Adipose tissue (tissue), 3 donors: ENCODE data around the gene CLDN15. TPM values are rescaled to one million over a fixed set of nuclear protein-coding genes. Genes with fewer than 3 reads are reported as not detected.
"Not testable (repeated sequence)": the region's sequence is repeated elsewhere in the genome, so short reads cannot be mapped to it uniquely, and the experiment has no call there.

Experiments
- H3K27ac ChIP-seq: one replicate; pipeline ENCODE4 v1.5.1; 2013; ENCODE audit warnings: low read depth, low read length
- WGBS, 3 donors: extraction: QIAGEN DNeasy Blood & Tissue Kit; methylation state at CpG; one replicate each; pipeline ENCODE4 v1.1.7; 2013; 5-methylcytosine and 5-hydroxymethylcytosine counted together
- polyA plus RNA-seq, 3 donors: library from polyadenylated mRNA; stranded (reverse); fragments of 200-250 nt; gene quantifications; one replicate each; pipeline ENCODE4 v1.2.3, GENCODE V29; 2013
- donor health status: healthy with polysubstance abuse.
- donor health status: Bipolar disorder and iron deficiency.
- donor health status: healthy.

The CLDN15 gene
- polyA plus RNA-seq, 3 donors = 6.1 to 29.1 (median 22.9) TPM

DNA sequence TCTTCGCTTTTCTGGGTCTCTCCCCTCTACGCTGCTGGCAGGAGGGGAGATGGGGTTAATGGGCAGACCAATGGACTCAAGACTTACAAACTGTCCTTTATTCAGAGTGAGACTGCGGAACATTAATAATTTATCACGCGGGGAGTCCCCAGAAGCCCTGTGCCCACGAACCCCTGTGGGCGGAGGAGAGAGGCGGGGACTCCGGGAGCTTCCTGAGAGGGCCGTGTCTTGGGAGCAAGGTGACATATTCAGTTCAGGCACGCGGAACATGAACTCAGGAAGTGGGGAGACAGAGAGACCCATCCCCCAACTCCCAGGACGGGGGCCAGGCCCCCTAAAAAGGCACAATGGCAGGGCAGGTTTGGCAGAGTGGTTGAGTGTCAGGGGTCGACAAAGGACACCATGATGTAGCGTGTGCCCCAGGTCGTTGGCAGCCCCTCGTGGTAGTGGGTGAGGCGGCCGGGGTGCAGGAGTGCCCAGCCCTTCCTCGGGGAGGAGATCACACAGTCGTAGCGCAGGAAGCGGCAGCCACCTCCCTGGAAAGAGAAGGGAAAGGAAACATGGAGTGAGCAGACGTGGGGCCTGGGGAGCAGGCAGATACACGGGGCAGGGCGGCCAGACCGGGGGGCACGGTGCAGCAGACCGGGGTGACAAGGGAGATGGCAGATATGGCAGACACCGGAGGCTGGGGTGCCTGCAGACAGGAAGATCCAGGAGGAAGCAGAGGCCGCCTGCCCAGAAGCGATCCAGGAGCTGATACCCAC is 31.5 kb downstream of the CLDN15 start:
- H3K27ac ChIP-seq = no peak overlapping the region
- 85 to 86% (median 85%) methylated on average over 32 of the region's 32 CpGs for WGBS, 3 donors

DNA sequence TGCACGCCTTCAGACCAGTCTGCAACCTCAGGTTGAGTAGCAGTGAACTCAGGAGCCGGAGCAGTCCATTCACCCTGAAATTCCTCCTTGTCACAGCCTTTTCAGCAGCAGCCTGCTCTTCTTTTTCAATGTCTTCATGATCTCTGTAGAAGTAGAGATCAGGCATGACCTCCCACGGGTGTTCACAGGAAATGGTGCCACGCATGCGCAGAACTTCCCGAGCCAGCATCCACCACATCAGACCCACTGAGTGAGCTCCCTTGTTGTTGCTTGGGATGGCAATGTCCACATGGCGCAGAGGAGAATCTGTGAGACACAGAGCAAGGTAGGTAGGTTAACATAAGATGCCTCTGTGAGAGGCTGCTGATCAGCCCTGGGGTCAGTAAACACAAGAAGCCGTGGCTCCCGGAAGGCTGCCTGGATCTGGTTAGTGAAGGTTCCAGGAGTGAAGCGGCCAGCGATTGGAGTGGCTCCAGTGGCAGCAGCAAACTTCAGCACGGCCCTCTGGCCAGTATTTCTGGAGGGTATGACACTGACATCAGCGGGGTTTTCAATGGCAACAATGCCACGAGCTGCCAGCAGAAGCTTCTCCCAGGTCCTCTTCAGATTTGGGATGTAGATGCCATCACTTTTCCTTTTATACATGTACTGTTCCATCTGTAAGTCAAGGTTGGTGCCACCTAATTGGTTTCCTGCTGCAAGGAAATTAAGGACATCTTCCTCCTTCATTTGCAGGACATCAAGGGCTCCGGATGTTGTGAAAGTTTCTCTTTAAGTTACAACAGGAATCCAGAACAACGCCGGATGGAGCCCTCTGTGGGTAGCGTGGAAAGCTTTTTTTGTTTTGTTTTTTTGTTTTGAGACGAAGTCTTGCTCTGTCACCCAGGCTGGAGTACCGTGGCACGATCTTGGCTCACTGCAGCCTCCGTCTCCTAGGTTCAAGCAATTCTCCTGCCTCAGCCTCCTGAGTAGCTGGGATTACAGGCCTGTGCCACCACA is 33.6 kb downstream of the CLDN15 start:
- not testable (repeated sequence) for H3K27ac ChIP-seq
- 51 to 69% (median 56%) methylated on average over 22 of the region's 22 CpGs for WGBS, 3 donors

DNA sequence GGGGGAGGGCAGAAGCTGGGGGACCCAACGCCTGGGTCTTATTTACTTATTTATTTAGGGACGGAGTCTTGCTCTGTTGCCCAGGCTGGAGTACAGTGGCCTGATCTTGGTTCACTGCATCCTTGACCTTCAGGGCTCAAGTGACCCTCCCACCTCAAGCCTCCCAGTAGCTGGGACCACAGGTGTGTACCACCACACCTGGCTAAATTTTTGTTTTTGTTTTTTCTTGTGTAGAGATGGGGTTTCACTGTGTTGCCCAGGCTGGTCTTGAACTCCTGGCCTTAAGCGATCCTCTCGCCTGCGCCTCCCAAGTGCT is 35.0 kb downstream of the CLDN15 start:
- WGBS, 3 donors = 84 to 91% (median 86%) methylated on average over 5 of the region's 5 CpGs
- no peak overlapping the region for H3K27ac ChIP-seq

DNA sequence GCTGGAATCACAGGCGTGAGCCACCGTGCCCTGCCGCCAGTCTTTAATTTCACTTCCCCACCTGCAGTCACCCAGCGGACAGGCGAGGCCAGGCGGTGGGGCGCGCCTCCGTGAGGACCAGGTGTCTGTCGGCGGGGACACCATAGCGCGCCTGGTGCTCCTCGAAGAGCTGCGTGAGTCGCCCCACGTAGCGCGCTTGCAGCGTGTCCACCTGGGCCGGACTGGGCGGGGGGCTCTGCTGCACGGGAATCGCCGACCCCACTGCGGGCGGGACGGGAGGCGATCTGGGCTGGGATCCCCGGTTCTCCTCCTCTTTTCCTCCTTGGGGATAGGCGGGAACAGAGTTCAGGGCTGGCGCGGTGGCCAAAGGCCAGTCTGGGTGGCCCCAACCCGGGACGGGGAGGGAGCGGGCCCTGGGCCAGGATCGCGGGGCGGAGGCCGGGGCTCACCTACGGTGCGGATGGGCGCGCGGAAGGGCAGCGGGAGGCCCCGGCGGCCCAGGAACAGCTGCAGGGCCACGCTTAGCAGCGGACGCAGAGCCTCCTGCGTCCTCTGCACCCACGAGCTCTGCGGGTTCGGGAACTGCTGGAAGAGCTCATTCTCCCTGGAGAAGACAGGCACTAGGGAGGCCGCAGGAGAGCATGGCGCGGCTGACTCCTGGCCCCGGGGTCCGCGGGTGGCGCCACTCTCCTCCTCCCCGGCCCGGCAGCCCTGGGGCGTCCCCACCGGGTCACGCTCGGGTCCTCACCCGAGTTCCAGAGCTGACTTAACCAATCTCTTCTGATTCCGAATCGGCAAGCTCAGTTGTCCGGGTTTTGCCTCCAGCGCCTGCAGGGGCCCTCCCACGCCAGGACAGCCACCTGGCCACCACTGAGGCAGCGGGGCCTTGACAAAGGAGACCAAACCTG is 35.7 kb downstream of the CLDN15 start:
- WGBS, 3 donors = 7 to 9% (median 9%) methylated on average over 72 to 75 of the region's 75 CpGs
- no peak overlapping the region for H3K27ac ChIP-seq

DNA sequence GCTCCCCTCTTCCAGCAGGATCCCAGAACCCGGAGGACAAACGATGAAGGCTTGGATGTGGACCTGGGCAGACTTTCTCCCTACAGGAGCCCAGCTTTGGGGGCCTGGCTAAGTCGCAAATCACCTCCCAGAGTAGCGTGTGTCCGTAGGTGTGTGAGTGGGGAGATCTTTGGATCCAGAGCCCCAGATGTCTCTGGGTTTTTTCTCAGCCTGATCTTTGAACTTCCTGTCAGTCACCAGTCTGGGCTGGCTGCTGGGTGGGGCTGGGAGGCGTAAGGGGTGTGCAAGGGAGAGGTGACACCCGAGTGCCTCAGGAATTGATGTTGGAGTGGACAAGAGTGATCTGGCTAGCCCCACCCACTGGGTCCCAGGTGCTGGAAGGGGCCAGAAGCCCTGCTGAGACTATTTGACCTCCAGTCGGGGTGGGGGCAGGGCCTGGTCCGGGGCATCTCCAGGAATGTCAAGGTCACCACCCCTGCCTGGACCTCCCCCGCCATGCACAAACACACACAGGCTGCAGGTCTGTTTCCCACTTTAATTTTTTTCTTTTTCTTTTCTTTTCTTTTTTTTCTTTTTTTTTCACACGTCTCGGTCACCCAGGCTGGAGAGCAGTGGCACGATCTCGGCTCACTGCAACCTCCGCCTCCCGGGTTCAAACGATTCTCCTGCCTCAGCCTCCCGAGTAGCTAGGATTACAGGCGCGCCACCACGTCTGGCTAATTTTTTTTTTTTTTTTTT is 36.6 kb downstream of the CLDN15 start, which contains the start of gene MOGAT3:
TSS of gene MOGAT3 (minus strand) at position 175 of the 738 bp plus-strand sequence. CDS start 182 bp downstream, outside the sequence.
- 18 to 35% (median 32%) methylated on average over 18 to 21 of the region's 21 CpGs for WGBS, 3 donors

DNA sequence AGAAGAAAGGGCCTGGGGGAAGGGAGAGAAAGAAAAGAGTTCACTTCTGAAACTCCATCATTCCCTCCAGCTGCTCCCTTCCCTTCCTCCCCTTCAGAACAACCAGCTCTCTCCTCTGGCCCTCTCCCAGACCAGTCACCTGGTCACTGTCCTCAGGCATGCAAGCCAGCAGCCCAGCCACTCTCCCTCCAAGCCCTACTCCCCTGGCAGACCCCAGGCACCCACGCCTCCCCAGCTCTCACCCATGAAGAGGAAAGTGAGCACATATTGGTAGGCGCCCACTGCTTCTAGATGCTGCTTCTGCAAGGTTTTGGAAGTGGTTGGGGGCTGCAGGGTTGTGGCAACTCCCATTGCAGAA is 37.1 kb downstream of the CLDN15 start:
- WGBS, 3 donors = 79 to 85% (median 82%) methylated on average over 2 of the region's 2 CpGs
- H3K27ac ChIP-seq = no peak overlapping the region

More for the DNA sequence above, 36.6 kb downstream of the CLDN15 start, which contains the start of gene MOGAT3:
- H3K27ac ChIP-seq = no peak within 1 kb of the TSS

DNA sequence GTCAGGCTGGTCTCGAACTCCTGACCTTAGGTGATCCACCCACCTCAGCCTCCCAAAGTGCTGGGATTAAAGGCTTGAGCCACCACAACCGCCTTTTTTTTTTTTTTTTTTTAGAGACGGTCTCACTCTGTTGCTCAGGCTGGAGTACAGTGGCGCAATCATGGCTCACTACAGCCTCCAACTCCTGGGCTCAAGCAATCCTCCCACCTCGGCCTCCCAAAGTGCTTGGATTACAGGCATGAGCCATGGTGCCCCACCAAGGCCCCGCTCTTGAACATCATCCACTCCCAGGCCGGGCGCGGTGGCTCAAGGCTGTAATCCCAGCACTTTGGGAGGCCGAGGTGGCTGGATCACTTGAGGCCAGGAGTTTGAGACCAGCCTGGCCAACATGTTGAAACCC is 38.1 kb downstream of the CLDN15 start:
- 85 to 92% (median 90%) methylated on average over 10 of the region's 10 CpGs for WGBS, 3 donors
- not testable (repeated sequence) for H3K27ac ChIP-seq

DNA sequence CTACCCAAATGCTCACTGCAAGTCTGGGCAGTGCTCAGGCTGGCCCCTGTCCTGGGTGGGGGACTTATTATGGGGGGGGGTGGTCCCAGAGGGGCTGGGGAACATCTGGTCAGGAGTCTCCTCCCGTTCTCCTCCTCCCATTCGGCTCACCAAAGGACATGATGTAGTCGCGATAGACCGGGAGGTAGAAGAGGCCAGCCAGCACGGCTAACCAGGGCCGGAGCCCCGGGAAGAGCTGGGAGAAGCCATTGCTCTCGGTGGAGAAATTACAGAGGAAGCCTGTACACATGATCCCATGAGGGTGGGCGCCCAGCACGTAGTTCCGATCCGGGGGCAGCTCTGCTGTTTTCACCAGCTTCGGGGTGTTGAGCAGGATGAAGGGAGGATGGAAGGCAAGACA is 39.1 kb downstream of the CLDN15 start:
- H3K27ac ChIP-seq = no peak overlapping the region
- 69 to 73% (median 72%) methylated on average over 14 of the region's 14 CpGs for WGBS, 3 donors

DNA sequence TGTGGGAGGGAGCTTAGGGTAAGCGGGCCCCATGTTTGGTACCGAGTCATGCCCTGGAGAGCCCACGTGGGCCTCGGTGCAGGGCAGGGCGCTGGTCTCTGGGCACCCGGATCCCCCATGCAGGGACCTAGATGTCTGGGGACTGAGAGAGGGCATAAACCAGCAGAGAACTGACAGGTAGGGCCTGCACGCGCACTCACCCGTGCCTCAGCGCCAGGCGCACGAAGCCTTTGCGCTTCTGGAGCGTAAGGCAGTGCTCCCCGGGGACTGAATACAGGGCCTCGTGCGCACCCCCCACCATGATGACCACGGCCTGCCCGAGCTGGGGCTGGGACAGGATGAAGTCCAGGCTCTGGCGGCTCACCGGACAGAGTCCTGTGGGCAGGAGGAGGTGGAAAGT is 39.6 kb downstream of the CLDN15 start:
- H3K27ac ChIP-seq = no peak overlapping the region
- 70 to 74% (median 70%) methylated on average over 21 of the region's 21 CpGs for WGBS, 3 donors

DNA sequence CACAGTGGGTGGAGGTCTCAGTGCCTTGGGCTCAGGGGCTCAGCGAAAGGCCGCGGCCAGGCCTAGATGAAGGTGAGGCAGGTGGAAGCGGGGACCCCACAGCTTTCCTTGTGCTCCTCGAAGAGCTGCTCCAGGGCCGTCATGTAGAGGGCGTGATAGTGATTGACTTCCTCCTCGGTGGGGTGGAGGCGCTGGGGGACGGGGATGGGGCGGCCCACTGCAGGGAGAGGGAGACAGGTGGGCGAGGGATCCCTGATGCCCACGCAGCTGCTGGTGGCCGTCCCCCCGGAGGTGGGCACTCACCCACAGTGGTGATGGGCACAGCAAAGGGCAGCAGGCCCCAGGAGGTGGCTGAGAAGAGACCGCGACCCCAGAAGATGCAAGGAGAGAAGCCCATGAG is 41.7 kb downstream of the CLDN15 start:
- no peak overlapping the region for H3K27ac ChIP-seq
- 81 to 86% (median 84%) methylated on average over 17 of the region's 17 CpGs for WGBS, 3 donors

DNA sequence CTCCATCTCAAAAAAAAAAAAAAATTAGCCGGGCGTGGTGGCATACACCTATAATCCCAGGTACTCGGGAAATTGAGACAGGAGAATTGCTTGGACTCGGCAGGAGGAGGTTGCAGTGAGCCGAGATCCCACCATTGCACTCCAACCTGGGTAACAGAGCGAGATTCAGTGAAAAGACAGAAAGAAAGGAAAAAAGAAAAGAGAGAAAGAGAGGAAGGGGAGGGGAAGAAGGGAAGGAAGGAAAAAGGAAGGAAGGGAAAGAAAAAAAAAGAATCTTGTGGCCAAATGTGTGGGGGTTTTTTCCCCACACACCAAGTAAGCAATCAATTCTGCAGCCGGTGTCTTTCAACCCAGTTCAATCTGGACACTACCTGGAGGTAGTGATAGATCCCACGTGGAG is 48.5 kb downstream of the CLDN15 start:
- WGBS, 3 donors = 77 to 85% (median 79%) methylated on average over 8 of the region's 8 CpGs
- no peak overlapping the region for H3K27ac ChIP-seq

DNA sequence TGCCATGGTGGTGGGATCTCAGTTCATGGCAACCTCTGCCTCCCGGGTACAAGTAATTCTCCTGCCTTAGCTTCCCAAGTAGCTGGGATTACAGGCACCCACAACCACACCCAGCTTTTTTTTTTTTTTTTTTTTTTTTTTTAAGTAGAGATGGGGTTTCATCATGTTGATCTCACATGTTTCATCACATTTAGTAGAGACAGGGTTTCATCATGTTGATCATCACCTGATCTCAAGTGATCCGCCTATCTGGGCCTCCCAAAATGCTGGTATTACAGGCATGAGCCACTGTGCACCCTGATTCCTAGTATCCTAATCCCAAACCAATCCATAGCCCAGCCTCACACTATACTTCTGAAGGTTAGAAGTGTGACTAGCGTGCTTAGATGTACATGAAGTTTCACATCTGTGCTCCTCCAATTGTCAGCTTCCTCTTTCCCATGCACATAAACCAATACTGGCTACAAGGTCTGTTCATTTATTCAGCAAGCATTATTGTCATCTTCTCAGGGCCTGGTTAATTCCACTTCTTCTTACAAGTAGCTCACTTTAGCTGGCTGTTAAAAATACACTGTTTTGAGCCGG is 50.7 kb downstream of the CLDN15 start:
- WGBS, 3 donors = 75 to 88% (median 78%) methylated on average over 4 of the region's 4 CpGs

DNA sequence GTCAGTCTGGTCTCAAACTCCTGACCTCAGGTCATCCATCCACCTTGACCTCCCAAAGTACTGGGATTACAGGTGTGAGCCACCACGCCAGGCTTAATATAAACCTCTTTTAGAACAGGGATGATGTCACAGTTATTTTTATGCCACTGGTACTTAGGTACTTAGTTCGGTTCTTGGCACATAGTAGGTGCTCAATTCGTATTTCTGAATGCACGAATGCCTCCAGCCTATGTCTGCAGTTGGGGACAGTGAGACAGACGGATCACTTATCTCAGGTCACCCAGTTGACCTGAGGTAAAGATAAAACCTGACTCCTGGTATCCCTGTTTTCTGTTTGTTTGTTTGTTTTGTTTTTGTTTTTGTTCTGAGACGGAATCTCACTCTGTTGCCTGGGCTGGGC is 51.4 kb downstream of the CLDN15 start:
- WGBS, 3 donors = 47 to 72% (median 68%) methylated on average over 6 of the region's 6 CpGs
- no peak overlapping the region for H3K27ac ChIP-seq

More for the DNA sequence above, 50.7 kb downstream of the CLDN15 start:
- H3K27ac ChIP-seq = no peak overlapping the region

DNA sequence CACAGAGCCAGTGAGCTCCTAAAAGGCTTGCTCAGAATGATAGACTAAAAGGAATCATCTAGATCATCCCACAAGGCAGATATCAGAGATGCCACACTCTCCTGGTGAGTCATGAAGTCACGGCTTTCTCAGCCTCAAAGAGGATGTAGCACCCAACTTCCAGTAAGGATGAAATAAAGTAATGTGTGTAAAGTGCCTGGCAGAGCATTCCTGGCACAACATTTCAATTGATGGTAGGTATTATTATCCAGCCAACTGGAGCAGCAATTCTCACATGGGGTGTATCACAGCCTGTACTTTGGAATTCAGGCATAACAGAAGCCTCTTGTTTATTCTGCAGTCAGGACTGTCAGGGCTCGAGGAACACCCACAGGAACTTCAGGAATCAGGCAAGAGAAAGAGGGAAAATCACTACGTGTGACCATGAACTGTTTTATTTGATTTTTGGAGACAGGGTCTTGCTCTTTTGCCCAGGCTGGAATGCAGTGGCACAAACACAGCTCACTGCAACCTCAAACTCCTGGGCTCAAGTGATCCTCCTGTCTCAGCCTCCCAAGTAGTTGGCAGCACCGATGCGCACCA is 52.3 kb downstream of the CLDN15 start:
- WGBS, 3 donors = 45 to 56% (median 56%) methylated on average over 5 of the region's 5 CpGs
- H3K27ac ChIP-seq = no peak overlapping the region
